Measurements from ENCODE around the gene OR10C1.

Gene OR10C1

DNA sequence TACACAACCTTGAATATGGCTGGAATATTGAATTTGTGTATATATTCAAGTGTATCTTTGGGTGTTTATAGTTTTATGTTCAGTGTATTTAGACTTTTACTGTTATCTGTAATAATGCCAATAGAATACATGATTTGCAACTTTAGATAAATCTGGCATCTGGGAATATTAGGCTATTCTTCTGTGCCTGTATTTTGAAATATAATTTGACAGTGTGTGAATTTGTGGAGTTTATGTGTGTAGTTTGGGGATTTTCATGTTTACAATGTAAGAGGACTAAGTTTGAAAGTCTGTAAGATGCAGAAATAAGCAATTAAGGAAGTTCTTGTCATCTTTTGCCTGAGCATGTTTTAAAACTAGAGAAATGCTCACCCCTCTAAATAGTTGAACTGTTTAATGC is at the start of gene OR10C1:
OR10C1 (plus strand) TSS at position 301 of the 400 bp plus-strand sequence. CDS start 710 bp downstream, outside the sequence.
- TF ChIP-seq, protein P1, sequence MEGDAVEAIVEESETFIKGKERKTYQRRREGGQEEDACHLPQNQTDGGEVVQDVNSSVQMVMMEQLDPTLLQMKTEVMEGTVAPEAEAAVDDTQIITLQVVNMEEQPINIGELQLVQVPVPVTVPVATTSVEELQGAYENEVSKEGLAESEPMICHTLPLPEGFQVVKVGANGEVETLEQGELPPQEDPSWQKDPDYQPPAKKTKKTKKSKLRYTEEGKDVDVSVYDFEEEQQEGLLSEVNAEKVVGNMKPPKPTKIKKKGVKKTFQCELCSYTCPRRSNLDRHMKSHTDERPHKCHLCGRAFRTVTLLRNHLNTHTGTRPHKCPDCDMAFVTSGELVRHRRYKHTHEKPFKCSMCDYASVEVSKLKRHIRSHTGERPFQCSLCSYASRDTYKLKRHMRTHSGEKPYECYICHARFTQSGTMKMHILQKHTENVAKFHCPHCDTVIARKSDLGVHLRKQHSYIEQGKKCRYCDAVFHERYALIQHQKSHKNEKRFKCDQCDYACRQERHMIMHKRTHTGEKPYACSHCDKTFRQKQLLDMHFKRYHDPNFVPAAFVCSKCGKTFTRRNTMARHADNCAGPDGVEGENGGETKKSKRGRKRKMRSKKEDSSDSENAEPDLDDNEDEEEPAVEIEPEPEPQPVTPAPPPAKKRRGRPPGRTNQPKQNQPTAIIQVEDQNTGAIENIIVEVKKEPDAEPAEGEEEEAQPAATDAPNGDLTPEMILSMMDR (IDR thresholded peaks at IDR 0.05; ENCODE audit: borderline replicate concordance, control extremely low read depth, extremely low read depth, insufficient read depth, missing control alignments) = no peak
- DNase-seq (ENCODE audit: low spot score) = no peak
- in situ Hi-C loops (cut with MboI; ENCODE audit: low sequenced_read_pairs, unreplicated experiment) = no loop called here

DNA sequence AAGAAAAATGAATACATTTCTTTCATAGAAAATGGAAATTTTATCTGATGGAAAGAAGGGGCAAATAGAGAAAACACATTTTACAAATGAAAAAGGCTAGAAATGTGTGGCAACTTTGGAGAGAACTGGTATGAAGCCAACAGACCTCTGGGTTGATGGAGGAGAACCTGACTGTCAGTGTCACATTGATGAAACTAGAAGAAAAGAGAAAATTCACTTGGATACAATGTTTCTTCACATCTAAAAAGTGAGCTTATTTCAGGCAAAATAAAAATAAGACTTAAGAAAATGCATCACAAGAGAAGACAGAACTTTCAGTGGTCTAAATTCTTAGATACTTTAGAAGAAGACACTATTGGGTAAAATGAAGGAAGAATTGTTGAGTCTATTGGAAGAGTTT is 43.8 kb upstream of the OR10C1 start, which contains the start of gene OR12D2:
OR12D2 (plus strand) TSS at position 301 of the 400 bp plus-strand sequence. CDS start 1,069 bp downstream, outside the sequence.
- TF ChIP-seq, protein P1 (IDR thresholded peaks at IDR 0.05; ENCODE audit: borderline replicate concordance, control extremely low read depth, extremely low read depth, insufficient read depth, missing control alignments) = no peak
- no peak for DNase-seq (ENCODE audit: low spot score)
- in situ Hi-C loops (cut with MboI; ENCODE audit: low sequenced_read_pairs, unreplicated experiment) = no loop called here

GRCh38 chr6:29399525-29399924 is 39.6 kb upstream of the OR10C1 start:
- in situ Hi-C loops (cut with MboI; ENCODE audit: low sequenced_read_pairs, unreplicated experiment) = no loop called here
- TF ChIP-seq, protein P1 (IDR thresholded peaks at IDR 0.05; ENCODE audit: borderline replicate concordance, control extremely low read depth, extremely low read depth, insufficient read depth, missing control alignments) = no peak

DNA sequence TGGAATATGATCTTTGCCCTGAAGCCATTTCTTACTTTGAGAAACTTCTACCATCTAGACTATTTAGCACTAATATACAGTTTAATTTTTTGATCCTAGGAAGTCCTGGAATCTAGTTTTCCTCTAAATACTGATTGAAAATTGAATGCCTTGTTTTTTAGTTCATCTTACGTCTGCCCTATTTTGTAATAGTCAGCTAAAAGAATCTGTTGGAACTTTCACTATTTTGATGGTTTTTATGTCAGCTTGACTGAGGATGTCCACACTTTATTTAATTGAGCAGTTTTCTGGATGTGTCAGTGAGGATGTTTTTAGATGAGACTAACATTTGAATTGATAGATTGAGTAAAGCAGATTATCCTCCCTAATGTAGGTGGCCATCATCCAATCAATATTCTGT is 35.3 kb upstream of the OR10C1 start:
- TF ChIP-seq, protein P1 (IDR thresholded peaks at IDR 0.05; ENCODE audit: borderline replicate concordance, control extremely low read depth, extremely low read depth, insufficient read depth, missing control alignments) = no peak
- in situ Hi-C loops (cut with MboI; ENCODE audit: low sequenced_read_pairs, unreplicated experiment) = no loop called here
- DNase-seq (ENCODE audit: low spot score) = no peak

More at GRCh38 chr6:29399525-29399924, 39.6 kb upstream of the OR10C1 start:
- no peak for DNase-seq (ENCODE audit: low spot score)

DNA sequence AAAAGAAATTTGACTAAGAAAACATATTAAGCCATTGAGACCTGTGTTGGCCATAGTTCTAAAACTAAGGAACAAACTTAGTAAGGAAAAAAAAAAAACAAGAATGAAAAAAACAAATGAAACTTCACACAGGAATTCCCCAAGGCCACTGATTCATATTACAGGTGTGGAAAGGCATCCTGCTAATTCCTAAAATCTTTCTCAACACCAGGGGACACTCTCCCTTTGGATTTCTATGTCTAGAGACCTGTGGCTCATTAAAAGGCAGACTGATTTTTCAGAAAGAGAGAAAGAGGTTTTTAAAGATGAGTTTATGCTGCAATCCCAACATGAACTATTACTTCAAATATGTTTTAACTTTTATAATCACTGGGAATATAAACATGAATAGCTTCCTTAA is 24.5 kb upstream of the OR10C1 start, which contains the start of gene OR12D1:
OR12D1 (plus strand) TSS at position 341 of the 400 bp plus-strand sequence.
- TF ChIP-seq, protein P1 (IDR thresholded peaks at IDR 0.05; ENCODE audit: borderline replicate concordance, control extremely low read depth, extremely low read depth, insufficient read depth, missing control alignments) = no peak
- in situ Hi-C loops (cut with MboI; ENCODE audit: low sequenced_read_pairs, unreplicated experiment) = no loop called here
- DNase-seq (ENCODE audit: low spot score) = no peak

GRCh38 chr6:29419516-29419915 is 19.6 kb upstream of the OR10C1 start:
- in situ Hi-C loops (cut with MboI; ENCODE audit: low sequenced_read_pairs, unreplicated experiment) = no loop called here
- DNase-seq (ENCODE audit: low spot score) = no peak
- TF ChIP-seq, protein P1 (IDR thresholded peaks at IDR 0.05; ENCODE audit: borderline replicate concordance, control extremely low read depth, extremely low read depth, insufficient read depth, missing control alignments) = no peak

All from GM13976 (cell line).